HepG2 (cell line): ENCODE measurements around the gene THY1. TPM values are rescaled to one million over a fixed set of nuclear protein-coding genes. Genes with fewer than 3 reads are reported as not detected.
A peak's percentile ranks its signal among the peaks of the same experiment; 100 is the strongest.

Experiments used
- IKZF4 ChIP-seq: sonication (generic); formaldehyde crosslinking; IDR thresholded peaks from 2 replicates; pipeline ENCODE4 v1.5.1; 2020; ENCODE audit warnings: borderline replicate concordance, mild to moderate bottlenecking, low read depth, missing genetic modification reagents; ENCODE audit errors: not compliant biosample characterization
- KDM6A ChIP-seq: IDR thresholded peaks from 2 replicates; pipeline ENCODE4 v1.6.1; 2016; ENCODE audit warnings: low read depth
- MBD4 ChIP-seq: IDR thresholded peaks from 2 replicates; pipeline ENCODE4 v1.6.1; 2012; ENCODE audit warnings: low read length, inconsistent platforms, borderline replicate concordance
- MYC ChIP-seq: sonication (generic); formaldehyde crosslinking; IDR thresholded peaks from 2 replicates; pipeline ENCODE4 v1.9.0; 2021; ENCODE audit warnings: missing genetic modification reagents, borderline replicate concordance
- SAP130 ChIP-seq: IDR thresholded peaks from 2 replicates; pipeline ENCODE4 v1.6.1; 2016; ENCODE audit warnings: low read depth
- SOX13 ChIP-seq, 3 experiments: fragments of 450-650 bp in 1 of 3; sonication (generic) in 1 of 3; formaldehyde crosslinking in 1 of 3; IDR thresholded peaks in 2 of 3; conservative IDR thresholded peaks in 1 of 3; 2 replicates each; pipeline versions ENCODE4 v1.5.0 to v1.6.1; 2016 to 2020; ENCODE audit warnings: antibody characterized with exemption in 1 of 3, mild to moderate bottlenecking in 1 of 3, missing compliant biosample characterization in 1 of 3, missing genetic modification reagents in 1 of 3, moderate library complexity in 1 of 3
- TEAD2 ChIP-seq: sonication (generic); formaldehyde crosslinking; IDR thresholded peaks from 2 replicates; pipeline ENCODE4 v1.9.0; 2021; ENCODE audit warnings: missing genetic modification reagents
- ZNF274 ChIP-seq: sonication (generic); formaldehyde crosslinking; IDR thresholded peaks from 2 replicates; pipeline ENCODE4 v1.5.1; 2020; ENCODE audit warnings: mild to moderate bottlenecking, missing genetic modification reagents
- ZNF577 ChIP-seq: sonication (generic); formaldehyde crosslinking; IDR thresholded peaks from 2 replicates; pipeline ENCODE4 v1.4.0; 2020; ENCODE audit warnings: mild to moderate bottlenecking, low read depth, missing genetic modification reagents, borderline replicate concordance
- polyA plus RNA-seq, 8 experiments: library from polyadenylated mRNA; depleted of rRNA in 3 of 8; stranded (reverse) in 7 of 8; unstranded in 1 of 8; fragments of >200 nt; fragmentation: Illumina TruSeq in 4 of 8; extraction: Trizol in 4 of 8; gene quantifications; 2 replicates each; pipeline versions ENCODE4 v1.2.1 to v1.2.3, GENCODE V29; 2011 to 2016; ENCODE audit warnings: low read depth in 4 of 8, missing spikeins in 1 of 8, mixed read lengths in 1 of 8; ENCODE audit not compliant: insufficient read depth in 1 of 8
- total RNA-seq, 5 experiments: library from RNA; depleted of rRNA; stranded (reverse); fragments of >200 nt; fragmentation: Illumina TruSeq; extraction: Trizol; gene quantifications; 2 replicates each; pipeline ENCODE4 v1.2.3, GENCODE V29; 2016; ENCODE audit warnings: low read depth in 1 of 5
- TF ChIP-seq, protein P1 (sequence below): sonication (generic); formaldehyde crosslinking; IDR thresholded peaks from 2 replicates; pipeline ENCODE4 v1.4.0; 2020; ENCODE audit warnings: mild to moderate bottlenecking, missing genetic modification reagents
- TF ChIP-seq, protein P2 (sequence below): sonication (generic); formaldehyde crosslinking; IDR thresholded peaks from 2 replicates; pipeline ENCODE4 v1.9.0; 2021; ENCODE audit warnings: missing genetic modification reagents, mild to moderate bottlenecking, borderline replicate concordance
- TF ChIP-seq, protein P3 (sequence below): sonication (generic); formaldehyde crosslinking; IDR thresholded peaks from 2 replicates; pipeline ENCODE4 v1.4.0; 2020; ENCODE audit warnings: low read depth, mild to moderate bottlenecking, missing genetic modification reagents
- TF ChIP-seq, protein P4 (sequence below): sonication (generic); formaldehyde crosslinking; IDR thresholded peaks from 2 replicates; pipeline ENCODE4 v1.8.1; 2023; ENCODE audit warnings: mild to moderate bottlenecking, moderate library complexity, missing genetic modification reagents
- TF ChIP-seq, protein P5 (sequence below): sonication (generic); formaldehyde crosslinking; IDR thresholded peaks from 2 replicates; pipeline ENCODE4 v1.4.0; 2020; ENCODE audit warnings: missing genetic modification reagents, mild to moderate bottlenecking, borderline replicate concordance
- TF ChIP-seq, protein P6 (sequence below): sonication (generic); formaldehyde crosslinking; IDR thresholded peaks from 2 replicates; pipeline ENCODE4 v1.5.1; 2020; ENCODE audit warnings: missing genetic modification reagents, mild to moderate bottlenecking, borderline replicate concordance

The THY1 gene
- total and polyA plus RNA-seq, 2 of the 13 experiments (the other 11 are each of a cell fraction or from before 2014, with no cell fraction given) = not detected

DNA sequence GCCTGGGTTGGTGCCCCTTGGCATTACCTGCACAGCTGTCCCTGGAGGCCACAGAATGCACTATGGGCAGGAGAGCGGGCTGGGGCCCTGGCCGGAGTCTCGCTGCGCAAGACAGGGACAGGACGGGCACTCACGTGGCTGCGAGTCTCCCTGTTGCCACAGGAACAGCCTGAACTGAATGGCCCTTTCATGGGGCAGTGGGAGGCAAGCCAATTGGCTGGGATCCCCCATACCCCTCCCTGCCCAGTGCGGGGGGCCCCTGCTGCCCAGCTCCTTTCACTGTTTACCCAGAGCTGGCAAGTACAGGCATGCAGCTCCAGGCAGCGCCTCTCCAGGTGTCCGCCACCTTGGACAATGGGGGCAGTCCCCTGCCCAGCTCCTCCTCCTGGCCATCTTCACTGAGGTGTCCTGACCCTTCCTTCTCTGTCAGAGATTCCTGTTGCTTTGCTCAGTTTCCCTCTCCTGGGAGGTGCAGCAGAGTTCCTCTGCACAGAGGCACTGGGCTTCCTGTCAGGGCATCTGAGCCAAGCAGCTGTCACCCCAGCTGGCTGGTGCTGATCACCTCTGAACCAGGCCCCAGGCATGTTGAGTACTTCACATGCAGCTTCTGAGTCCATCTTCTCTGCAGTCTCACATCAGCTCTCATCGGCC is 46.6 kb downstream of the THY1 start (continued):
- TF ChIP-seq SAP130 (CRISPR knock-in tag) (peak; percentile 95), IKZF4 (CRISPR knock-in tag) (no peak), ZNF577 (CRISPR knock-in tag) (no peak), MBD4 (no peak), ZNF274 (CRISPR knock-in tag) (no peak), TEAD2 (CRISPR knock-in tag) (no peak), MYC (CRISPR knock-in tag) (peak; percentile 55; the same call in 1 of the 2 replicates), SOX13 (IDR thresholded peaks at IDR 0.05) (no peak), SOX13 (CRISPR knock-in tag; conservative IDR thresholded peaks at IDR 0.05 in 1 of 2, IDR thresholded peaks at IDR 0.05 in 1 of 2) (peak in 1 of 2 experiments; percentile 74; a peak in 2 of 4 replicates), KDM6A (CRISPR knock-in tag) (peak; percentile 53; the same call in 1 of the 2 replicates)
- TF ChIP-seq, protein P1, sequence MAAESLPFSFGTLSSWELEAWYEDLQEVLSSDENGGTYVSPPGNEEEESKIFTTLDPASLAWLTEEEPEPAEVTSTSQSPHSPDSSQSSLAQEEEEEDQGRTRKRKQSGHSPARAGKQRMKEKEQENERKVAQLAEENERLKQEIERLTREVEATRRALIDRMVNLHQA (CRISPR knock-in tag) = no peak
- TF ChIP-seq, protein P2, sequence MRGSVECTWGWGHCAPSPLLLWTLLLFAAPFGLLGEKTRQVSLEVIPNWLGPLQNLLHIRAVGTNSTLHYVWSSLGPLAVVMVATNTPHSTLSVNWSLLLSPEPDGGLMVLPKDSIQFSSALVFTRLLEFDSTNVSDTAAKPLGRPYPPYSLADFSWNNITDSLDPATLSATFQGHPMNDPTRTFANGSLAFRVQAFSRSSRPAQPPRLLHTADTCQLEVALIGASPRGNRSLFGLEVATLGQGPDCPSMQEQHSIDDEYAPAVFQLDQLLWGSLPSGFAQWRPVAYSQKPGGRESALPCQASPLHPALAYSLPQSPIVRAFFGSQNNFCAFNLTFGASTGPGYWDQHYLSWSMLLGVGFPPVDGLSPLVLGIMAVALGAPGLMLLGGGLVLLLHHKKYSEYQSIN (CRISPR knock-in tag) = no peak
- TF ChIP-seq, protein P3, sequence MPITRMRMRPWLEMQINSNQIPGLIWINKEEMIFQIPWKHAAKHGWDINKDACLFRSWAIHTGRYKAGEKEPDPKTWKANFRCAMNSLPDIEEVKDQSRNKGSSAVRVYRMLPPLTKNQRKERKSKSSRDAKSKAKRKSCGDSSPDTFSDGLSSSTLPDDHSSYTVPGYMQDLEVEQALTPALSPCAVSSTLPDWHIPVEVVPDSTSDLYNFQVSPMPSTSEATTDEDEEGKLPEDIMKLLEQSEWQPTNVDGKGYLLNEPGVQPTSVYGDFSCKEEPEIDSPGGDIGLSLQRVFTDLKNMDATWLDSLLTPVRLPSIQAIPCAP = no peak
- TF ChIP-seq, protein P4, sequence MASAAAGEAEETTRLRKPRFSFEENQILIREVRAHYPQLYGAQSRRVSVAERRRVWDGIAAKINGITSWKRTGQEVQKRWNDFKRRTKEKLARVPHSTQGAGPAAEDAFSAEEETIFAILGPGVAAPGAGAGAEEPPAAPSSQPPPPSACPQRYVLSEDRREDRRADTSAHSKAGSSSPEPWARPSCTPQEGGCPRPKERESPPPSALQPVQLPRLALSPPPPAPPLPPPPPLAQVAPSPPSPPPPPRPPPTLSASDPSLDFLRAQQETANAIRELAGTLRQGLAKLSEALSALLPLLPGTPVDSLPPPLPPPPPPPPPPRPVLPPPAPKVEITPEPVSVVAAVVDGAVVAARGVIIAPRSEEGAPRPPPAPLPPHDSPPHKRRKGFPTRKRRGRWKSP (CRISPR knock-in tag) = no peak
- TF ChIP-seq, protein P5, sequence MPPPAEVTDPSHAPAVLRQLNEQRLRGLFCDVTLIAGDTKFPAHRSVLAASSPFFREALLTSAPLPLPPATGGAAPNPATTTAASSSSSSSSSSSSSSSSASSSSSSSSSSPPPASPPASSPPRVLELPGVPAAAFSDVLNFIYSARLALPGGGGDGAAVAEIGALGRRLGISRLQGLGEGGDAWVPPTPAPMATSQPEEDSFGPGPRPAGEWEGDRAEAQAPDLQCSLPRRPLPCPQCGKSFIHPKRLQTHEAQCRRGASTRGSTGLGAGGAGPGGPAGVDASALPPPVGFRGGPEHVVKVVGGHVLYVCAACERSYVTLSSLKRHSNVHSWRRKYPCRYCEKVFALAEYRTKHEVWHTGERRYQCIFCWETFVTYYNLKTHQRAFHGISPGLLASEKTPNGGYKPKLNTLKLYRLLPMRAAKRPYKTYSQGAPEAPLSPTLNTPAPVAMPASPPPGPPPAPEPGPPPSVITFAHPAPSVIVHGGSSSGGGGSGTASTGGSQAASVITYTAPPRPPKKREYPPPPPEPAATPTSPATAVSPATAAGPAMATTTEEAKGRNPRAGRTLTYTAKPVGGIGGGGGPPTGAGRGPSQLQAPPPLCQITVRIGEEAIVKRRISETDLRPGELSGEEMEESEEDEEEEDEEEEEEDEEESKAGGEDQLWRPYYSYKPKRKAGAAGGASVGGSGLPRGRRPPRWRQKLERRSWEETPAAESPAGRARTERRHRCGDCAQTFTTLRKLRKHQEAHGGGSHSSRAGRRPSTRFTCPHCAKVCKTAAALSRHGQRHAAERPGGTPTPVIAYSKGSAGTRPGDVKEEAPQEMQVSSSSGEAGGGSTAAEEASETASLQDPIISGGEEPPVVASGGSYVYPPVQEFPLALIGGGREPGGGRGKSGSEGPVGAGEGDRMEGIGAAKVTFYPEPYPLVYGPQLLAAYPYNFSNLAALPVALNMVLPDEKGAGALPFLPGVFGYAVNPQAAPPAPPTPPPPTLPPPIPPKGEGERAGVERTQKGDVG (CRISPR knock-in tag) = peak; percentile 91
- TF ChIP-seq, protein P6, sequence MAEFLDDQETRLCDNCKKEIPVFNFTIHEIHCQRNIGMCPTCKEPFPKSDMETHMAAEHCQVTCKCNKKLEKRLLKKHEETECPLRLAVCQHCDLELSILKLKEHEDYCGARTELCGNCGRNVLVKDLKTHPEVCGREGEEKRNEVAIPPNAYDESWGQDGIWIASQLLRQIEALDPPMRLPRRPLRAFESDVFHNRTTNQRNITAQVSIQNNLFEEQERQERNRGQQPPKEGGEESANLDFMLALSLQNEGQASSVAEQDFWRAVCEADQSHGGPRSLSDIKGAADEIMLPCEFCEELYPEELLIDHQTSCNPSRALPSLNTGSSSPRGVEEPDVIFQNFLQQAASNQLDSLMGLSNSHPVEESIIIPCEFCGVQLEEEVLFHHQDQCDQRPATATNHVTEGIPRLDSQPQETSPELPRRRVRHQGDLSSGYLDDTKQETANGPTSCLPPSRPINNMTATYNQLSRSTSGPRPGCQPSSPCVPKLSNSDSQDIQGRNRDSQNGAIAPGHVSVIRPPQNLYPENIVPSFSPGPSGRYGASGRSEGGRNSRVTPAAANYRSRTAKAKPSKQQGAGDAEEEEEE = no peak
